IPS-20b (cell line): Measurements from ENCODE around the gene FOXL2.
"Not testable (repeated sequence)": the region's sequence is repeated elsewhere in the genome, so short reads cannot be mapped to it uniquely, and the experiment has no call there.

Source experiments
- H3K27ac ChIP-seq: one replicate; pipeline ENCODE4 v1.5.1; 2013; ENCODE audit warnings: low read length
- H3K27me3 ChIP-seq: 2 replicates; pipeline ENCODE4 v1.6.1; 2013; ENCODE audit warnings: mild to moderate bottlenecking, low read length, inconsistent platforms; ENCODE audit not compliant: insufficient read depth
- H3K36me3 ChIP-seq: 2 replicates; pipeline ENCODE4 v1.6.1; 2013; ENCODE audit warnings: low read depth, mild to moderate bottlenecking, inconsistent platforms, low read length, moderate library complexity; ENCODE audit not compliant: insufficient read depth
- H3K4me1 ChIP-seq: 2 replicates; pipeline ENCODE4 v1.6.1; 2013; ENCODE audit warnings: mild to moderate bottlenecking, control low read depth, inconsistent platforms, low read length, moderate library complexity; ENCODE audit not compliant: insufficient read depth
- H3K4me3 ChIP-seq: 2 replicates; pipeline ENCODE4 v1.5.1; 2013; ENCODE audit warnings: mild to moderate bottlenecking, low read length, inconsistent platforms
- H3K9ac ChIP-seq: 2 replicates; pipeline ENCODE4 v1.6.1; 2013; ENCODE audit warnings: low read depth, mild to moderate bottlenecking, inconsistent platforms, low read length, moderate library complexity
- H3K9me3 ChIP-seq: 2 replicates; pipeline ENCODE4 v1.6.1; 2013; ENCODE audit warnings: mild to moderate bottlenecking, low read depth, low read length, inconsistent platforms; ENCODE audit not compliant: insufficient read depth

The FOXL2 gene

DNA sequence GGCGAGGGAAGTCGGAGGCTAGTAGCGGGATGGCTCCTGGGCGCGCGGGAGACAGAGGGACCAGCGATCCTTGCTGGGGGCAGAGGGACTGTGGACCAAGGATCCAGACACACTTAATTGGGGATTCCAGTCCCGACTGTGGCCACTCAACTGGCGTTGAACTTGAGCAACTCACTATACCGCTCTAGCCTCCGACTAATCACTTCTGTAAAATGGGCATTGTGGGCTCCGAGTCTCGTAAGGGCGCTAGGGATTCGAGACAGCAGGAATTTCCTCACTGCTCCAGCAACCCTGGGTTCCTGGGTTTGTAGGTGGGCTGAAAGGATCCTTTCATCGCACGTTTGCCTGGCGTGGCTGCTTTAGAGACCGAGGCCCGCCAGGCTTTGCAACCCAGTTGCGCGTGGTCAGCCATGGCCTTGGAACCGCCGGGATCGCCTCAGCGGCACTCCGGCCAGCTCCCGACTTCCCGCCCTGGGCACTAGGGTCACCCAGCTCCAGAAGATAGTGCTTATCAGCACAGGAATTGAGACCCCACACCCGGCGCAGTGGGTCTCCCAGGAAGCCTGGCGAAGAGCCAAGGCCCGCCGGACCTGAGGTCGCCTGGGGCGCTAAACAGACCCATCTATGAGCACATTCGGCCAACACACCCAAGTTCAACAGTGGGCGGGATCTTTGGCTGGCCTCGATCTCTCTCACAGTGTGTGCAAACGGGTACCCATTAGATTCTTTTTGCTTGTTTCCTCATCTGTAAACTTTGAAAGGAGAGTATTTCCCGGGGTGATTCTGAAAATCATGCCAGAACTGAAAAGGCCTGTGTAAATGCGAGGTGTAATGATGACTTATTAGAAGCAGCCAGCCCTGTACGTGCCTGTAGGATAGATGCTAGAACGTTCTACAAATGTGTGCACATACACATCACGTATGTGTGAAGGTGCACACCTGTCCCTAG, 9.9 kb downstream of the FOXL2 start:
- H3K27me3 ChIP-seq: peaks cover 86% of the 10 kb centered on the region
- H3K36me3 ChIP-seq: no peaks in the 10 kb centered on the region
- H3K9ac ChIP-seq: no peak overlapping the region
- peak overlapping the region; percentile 71; the same call in 1 of the 2 replicates for H3K4me3 ChIP-seq
- H3K9me3 ChIP-seq: no peaks in the 10 kb centered on the region; the same call in 1 of the 2 replicates
- H3K27ac ChIP-seq: no peak overlapping the region
- peaks cover 12% of the 10 kb centered on the region; the same call in 1 of the 2 replicates for H3K4me1 ChIP-seq

DNA sequence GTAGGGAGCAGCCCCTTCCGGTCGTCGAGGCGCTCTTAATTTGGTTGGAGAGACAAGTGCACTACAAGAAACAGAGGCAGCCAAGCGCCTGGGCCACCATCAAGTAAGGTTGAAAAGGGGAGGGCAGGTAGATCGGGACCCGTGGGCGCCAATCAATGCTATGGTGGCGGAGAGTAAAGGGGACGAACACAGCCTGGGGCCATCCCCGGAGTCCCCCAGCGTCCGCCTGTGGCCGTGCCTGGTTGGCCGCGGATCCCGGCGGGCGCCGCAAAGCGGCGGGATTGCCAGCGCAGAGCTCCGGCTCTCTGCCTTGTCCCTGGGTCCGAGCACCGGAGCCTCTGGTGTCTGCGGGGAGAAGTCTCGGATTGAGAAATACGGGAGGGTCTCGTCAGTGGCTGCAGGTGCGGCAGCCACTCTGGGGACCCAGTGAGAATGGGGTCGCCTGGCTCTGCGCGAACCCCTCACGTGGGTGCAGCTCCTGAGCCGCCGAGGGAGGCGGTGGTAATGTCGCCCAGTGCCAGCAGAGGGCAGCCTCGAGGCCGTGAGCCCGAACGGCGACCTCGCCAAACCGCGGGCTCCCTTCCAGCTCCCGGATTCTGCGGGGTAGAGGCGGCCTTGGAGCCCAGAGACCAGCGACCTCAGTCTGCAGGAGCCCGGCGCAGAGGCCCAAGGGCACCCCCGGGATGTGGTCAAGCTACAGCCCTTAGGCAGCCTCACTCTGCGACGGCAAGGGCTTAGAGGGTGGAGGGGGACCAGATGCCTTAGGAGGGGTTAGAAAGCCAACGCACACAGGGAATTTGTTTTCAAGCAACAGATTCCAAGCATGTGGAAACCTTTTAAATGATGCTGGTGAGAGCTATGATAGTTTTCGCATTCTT, 10.8 kb downstream of the FOXL2 start:
- Histone ChIP-seq H3K4me3 (peak overlapping the region; percentile 71), H3K27me3 (peaks cover 77% of the 10 kb centered on the region), H3K9me3 (no peaks in the 10 kb centered on the region; the same call in 1 of the 2 replicates), H3K27ac (no peak overlapping the region), H3K9ac (peak overlapping the region; percentile 56; the same call in 1 of the 2 replicates), H3K36me3 (no peaks in the 10 kb centered on the region), H3K4me1 (peaks cover 12% of the 10 kb centered on the region; the same call in 1 of the 2 replicates)

DNA sequence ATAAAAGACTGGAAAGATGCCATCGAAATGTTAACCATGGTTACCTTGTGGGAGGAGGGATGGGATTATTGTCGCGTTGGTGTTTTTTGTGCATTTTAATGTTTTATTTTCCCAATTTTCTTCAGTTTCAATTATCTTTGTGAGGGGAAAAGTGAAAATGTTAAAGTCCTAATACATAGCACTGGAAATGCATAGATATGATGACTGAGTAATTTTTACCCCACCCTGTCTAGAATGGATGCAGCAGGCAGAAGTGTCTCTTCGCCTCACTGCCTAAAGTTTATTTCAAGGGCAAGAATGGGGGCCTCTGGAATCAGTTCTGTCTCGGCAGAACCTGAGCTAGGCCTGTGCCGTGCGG, 11.5 kb downstream of the FOXL2 start:
- peaks cover 71% of the 10 kb centered on the region for H3K27me3 ChIP-seq
- H3K27ac ChIP-seq: no peak overlapping the region
- no peaks in the 10 kb centered on the region for H3K36me3 ChIP-seq
- H3K9ac ChIP-seq: peak overlapping the region; percentile 56; the same call in 1 of the 2 replicates
- peaks cover 12% of the 10 kb centered on the region; the same call in 1 of the 2 replicates for H3K4me1 ChIP-seq
- H3K4me3 ChIP-seq: peak overlapping the region; percentile 71
- no peaks in the 10 kb centered on the region; the same call in 1 of the 2 replicates for H3K9me3 ChIP-seq

DNA sequence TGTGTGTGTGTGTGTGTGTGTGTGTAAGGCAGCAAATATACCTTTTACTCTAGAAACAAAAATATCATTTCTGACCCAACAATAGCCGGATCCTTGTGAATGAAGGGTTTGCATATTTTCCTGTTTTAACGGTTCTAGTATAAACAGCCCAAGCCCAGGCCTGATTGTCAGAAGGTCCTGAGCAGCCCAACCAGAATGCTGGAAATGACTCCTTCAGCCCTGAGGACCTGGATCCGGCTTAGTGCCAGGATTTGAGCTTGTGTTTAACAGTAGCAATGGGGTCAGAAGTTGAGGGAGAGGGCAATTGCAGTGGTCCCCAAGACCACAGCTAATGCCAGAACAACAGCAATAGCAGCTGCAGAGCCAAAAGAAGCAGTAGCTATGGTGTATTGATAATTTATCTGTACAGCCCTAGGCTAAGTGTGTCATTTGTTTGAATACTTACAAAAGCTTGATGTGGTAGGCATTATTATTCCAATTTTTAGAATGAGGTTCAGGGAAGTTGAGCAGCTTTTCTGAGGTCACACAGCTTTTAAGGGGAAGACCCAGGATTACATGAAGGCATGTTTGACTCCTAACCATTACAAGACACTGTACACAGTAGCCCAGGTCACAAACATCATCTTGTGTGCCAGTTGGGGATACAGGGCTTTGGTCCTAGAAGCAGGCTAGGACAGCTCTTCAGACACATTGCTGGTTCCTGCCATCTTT, 12.8 kb downstream of the FOXL2 start:
- H3K27me3 ChIP-seq: peaks cover 57% of the 10 kb centered on the region
- peaks cover 12% of the 10 kb centered on the region; the same call in 1 of the 2 replicates for H3K4me1 ChIP-seq
- no peaks in the 10 kb centered on the region for H3K36me3 ChIP-seq
- H3K9me3 ChIP-seq: no peaks in the 10 kb centered on the region; the same call in 1 of the 2 replicates
- H3K4me3 ChIP-seq: no peak overlapping the region
- no peak overlapping the region for H3K9ac ChIP-seq
- H3K27ac ChIP-seq: no peak overlapping the region

DNA sequence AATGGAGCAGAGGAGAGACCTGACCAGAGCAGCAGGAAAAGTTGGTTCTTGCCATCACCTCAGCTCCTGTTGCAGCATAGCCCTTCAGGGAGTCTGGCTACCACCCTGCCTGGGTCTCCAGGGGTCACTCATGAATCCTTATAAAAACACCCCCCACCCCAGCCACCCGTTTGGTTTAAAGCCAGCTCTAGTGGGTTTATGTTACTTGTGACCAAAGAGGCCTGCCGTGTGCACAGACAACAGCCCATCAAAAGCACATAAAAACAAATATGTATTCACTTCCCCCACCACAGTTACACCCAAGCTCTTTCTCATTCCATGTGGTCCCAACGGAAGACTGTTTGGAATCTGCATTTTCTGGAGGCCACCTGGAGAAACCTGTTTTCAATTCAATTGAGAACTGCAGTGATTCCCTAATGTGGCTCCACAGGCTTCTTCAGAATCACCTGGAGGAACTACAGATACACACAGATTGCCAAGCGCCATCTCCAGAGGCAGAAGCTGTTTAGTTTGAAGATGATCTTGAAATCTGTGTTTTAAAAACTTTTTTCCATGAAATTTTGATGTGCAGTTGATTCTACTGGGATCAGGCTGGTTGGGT, 13.8 kb downstream of the FOXL2 start:
- Histone ChIP-seq H3K27ac (no peak overlapping the region), H3K4me3 (no peak overlapping the region), H3K9me3 (no peaks in the 10 kb centered on the region; the same call in 1 of the 2 replicates), H3K36me3 (no peaks in the 10 kb centered on the region), H3K9ac (no peak overlapping the region), H3K27me3 (peaks cover 48% of the 10 kb centered on the region), H3K4me1 (peaks cover 12% of the 10 kb centered on the region; the same call in 1 of the 2 replicates)

DNA sequence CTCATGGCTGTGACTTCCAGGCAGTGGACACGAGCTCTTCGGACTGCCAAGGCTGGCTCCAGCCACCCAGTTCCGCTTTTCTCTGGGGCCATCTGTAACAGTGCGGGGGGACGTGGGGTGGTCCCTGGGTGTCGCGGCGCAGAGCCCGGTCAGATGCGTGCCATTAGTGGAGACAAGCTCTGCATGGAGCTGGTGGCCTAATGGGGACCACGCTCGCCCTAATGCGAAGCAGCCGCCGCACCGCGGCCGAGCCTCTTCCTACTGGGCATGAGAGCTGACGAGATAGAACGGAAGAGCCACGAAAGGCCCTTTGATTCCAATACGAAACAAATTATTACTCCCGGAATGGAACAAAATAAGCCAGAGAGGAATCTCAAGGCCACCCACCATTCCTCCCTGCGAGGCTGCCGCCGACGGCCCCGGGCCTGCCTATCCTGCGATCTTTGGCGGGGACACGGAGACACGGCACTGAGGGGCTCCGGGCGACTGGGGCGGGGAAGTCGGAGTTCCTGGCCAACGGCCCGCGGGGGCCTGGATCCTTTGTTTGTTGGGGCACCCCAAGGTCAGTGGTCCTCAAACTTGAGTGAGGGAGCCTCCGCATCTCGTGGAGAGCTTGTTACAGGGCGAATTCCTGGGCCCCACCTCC, 18.1 kb downstream of the FOXL2 start:
- Histone ChIP-seq H3K36me3 (no peaks in the 10 kb centered on the region), H3K27ac (no peak overlapping the region), H3K9ac (no peak overlapping the region), H3K27me3 (peaks cover 4% of the 10 kb centered on the region), H3K4me1 (peaks cover 9% of the 10 kb centered on the region; the same call in 1 of the 2 replicates), H3K9me3 (no peaks in the 10 kb centered on the region), H3K4me3 (no peak overlapping the region)

DNA sequence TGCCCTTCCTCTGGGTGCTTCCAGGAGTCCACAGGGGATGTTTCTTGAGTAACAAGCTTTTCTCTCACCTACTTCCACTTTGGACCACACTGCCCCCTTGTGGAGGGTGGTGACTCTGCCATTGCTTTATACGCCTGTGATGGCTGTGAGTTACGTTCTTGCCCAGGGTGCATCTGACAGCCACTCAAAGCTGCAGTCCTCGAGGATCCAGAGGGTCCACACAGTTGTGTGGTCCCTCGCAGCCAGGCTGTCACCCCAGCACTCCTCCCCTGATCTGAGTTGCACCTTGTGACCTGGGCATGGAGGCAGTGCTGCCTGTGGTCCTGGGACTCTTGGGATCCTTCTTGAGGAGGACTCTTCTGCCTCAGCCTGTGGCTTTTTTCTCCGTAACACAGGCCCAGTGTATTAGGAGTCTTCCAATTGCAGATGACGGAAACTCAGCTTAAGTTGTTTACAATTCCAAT, 23.4 kb downstream of the FOXL2 start:
- Histone ChIP-seq H3K27ac (no peak overlapping the region), H3K4me1 (no peaks in the 10 kb centered on the region), H3K36me3 (no peaks in the 10 kb centered on the region), H3K9me3 (no peaks in the 10 kb centered on the region), H3K4me3 (no peak overlapping the region), H3K9ac (no peak overlapping the region), H3K27me3 (peaks cover 3% of the 10 kb centered on the region; the same call in 1 of the 2 replicates)

DNA sequence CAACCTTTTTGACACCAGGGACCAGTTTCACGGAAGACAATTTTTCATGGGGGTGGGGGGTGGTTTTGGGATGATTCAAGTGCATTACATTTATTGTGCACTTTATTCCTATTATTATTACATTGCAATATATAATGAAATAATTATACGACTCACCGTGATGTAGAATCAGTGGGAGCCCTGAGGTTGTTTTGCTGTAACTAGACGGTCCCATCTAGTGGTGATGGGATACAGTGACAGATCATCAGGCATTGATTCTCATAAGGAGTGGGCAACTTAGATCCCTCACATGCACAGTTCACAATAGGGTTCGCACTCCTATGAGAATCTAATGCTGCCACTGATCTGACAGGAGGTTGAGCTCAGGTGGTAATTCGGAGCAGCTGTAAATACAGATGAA, 24.5 kb downstream of the FOXL2 start:
- H3K4me3 ChIP-seq, H3K27me3 ChIP-seq, H3K27ac ChIP-seq, H3K36me3 ChIP-seq, H3K9ac ChIP-seq, H3K9me3 ChIP-seq, H3K4me1 ChIP-seq: not testable (repeated sequence)

DNA sequence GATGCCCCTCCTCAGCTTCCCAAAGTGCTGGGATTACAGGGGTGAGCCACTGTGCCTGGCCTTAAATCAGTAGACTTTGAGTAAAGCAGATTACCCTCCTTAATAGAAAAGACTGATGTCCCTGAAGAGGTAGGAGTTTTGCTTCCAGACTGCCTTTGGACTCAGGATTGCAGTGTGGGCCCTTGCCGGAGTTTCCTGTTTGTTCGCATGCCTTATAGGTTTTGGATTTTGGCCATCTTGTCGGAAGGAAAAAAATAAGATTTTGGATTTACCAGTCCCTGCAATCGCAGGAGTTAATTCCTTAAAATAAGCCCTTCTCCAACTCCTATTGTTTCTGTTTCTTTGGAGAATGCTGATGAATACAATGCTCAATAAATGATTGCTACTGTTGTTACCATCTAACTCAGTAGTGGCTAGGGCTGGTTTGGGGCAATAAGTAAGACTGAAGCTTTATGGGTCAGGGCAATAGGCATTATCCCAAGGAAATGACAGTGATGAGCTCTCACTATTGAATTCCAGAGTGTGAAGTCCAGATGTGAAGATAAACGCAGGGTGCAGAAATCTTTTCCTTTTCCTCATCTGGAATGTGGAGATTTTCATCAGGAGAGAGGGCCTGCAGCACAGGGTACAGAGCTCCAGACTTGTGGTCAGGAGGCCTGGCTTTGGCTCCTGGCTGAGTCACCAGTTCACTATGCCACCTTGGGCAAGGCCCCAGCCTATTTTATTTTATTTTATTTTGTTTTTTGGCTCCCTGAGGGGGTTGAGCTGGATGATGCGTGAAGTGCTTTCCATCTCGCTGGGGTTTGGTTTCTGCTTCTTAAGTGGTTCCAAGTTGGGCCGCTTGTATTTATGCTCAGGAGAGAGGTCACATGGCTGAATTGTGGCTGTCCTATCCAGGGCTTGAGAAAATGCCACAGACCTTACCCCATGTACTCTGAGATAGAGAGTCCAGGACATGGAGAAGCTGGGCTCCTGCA, 25.3 kb downstream of the FOXL2 start:
- no peaks in the 10 kb centered on the region for H3K36me3 ChIP-seq
- no peaks in the 10 kb centered on the region for H3K9me3 ChIP-seq
- H3K4me1 ChIP-seq: no peaks in the 10 kb centered on the region
- H3K27ac ChIP-seq: no peak overlapping the region
- no peak overlapping the region for H3K9ac ChIP-seq
- H3K27me3 ChIP-seq: peaks cover 6% of the 10 kb centered on the region
- no peak overlapping the region for H3K4me3 ChIP-seq

DNA sequence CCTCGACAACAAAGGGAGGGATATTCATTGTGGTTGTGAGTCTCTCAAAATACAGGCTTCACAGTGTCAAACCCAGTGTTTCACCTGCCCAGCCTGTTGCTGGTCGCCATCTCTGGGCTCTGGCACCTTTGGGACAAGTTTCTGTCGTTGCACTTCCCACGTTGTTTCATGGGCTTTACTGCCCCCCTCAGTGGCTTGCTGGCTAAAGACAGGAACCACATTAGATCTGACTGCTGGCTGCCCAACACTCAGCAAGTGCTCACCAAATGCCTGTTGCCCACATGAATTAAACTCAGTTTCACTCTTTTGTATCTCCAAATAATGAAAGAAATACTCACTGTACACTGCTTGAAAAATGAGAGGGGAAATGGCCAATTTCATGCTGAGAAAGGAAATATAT, 27.6 kb downstream of the FOXL2 start:
- no peak overlapping the region for H3K9ac ChIP-seq
- no peaks in the 10 kb centered on the region; the same call in 1 of the 2 replicates for H3K4me1 ChIP-seq
- no peaks in the 10 kb centered on the region for H3K36me3 ChIP-seq
- H3K27me3 ChIP-seq: peaks cover 15% of the 10 kb centered on the region
- H3K27ac ChIP-seq: no peak overlapping the region
- H3K4me3 ChIP-seq: no peak overlapping the region
- H3K9me3 ChIP-seq: no peaks in the 10 kb centered on the region
